PC-9 (cell line): ENCODE measurements around the gene SMC3. TPM values are rescaled to one million over a fixed set of nuclear protein-coding genes. Genes with fewer than 3 reads are reported as not detected.

ENCODE experiments used
- BruUV-seq: library from RNA; stranded (reverse); fragments of 400-500 nt; replicated peaks from 2 replicates; lab custom pipeline; 2021; lab: Mats Ljungman, UMichigan
- CTCF ChIA-PET: fragments of 300-600 bp; sonication (Branson Sonifier 250); formaldehyde crosslinking; loops from one replicate; lab custom pipeline; 2022; ENCODE audit warnings: antibody characterized with exemption; lab: Charles Lee
- POLR2A ChIA-PET: fragments of 300-600 bp; sonication (Branson Sonifier 250); formaldehyde crosslinking; loops from one replicate; lab custom pipeline; 2022; ENCODE audit warnings: antibody characterized with exemption; ENCODE audit not compliant: unreplicated experiment; lab: Charles Lee
- DNase-seq, 2 experiments: peaks; one replicate each; pipeline versions ENCODE4 v3.0.0 to v3.0.0-alpha.2; 2015 to 2022; ENCODE audit warnings: mixed read lengths in 1 of 2
- H2AFZ ChIP-seq: fragments of 200-600 bp; sonication (generic); 2 replicates; pipeline ENCODE4 v1.8.1; 2017; ENCODE audit warnings: antibody characterized with exemption
- H3F3A ChIP-seq: fragments of 200-600 bp; sonication (generic); 2 replicates; pipeline ENCODE4 v1.8.1; 2017; ENCODE audit warnings: antibody characterized with exemption, mild to moderate bottlenecking, low read depth; ENCODE audit not compliant: insufficient read depth
- H3K27ac ChIP-seq: fragments of 200-600 bp; sonication (generic); 2 replicates; pipeline ENCODE4 v1.6.1; 2016; ENCODE audit warnings: mixed run types
- H3K27me3 ChIP-seq: fragments of 200-600 bp; sonication (generic); 2 replicates; pipeline ENCODE4 v1.6.1; 2016; ENCODE audit warnings: low read depth, mixed run types; ENCODE audit not compliant: insufficient read depth
- H3K36me3 ChIP-seq: fragments of 200-600 bp; sonication (generic); 2 replicates; pipeline ENCODE4 v1.6.1; 2016; ENCODE audit warnings: low read depth, mixed run types
- H3K4me1 ChIP-seq: fragments of 200-600 bp; sonication (generic); replicated peaks from 2 replicates; pipeline ENCODE4 v1.6.1; 2016; ENCODE audit warnings: mixed run types; ENCODE audit not compliant: insufficient read depth
- H3K4me2 ChIP-seq: fragments of 200-600 bp; sonication (generic); 2 replicates; pipeline ENCODE4 v1.6.1; 2017; ENCODE audit warnings: mixed run types
- H3K4me3 ChIP-seq: fragments of 200-600 bp; sonication (generic); 2 replicates; pipeline ENCODE4 v1.6.1; 2016; ENCODE audit warnings: mixed run types
- H3K79me2 ChIP-seq: fragments of 200-600 bp; sonication (generic); 2 replicates; pipeline ENCODE4 v1.6.1; 2017; ENCODE audit warnings: low read depth, mixed run types
- H3K9me2 ChIP-seq: fragments of 200-600 bp; sonication (generic); 2 replicates; pipeline ENCODE4 v1.8.1; 2017; ENCODE audit warnings: mild to moderate bottlenecking; ENCODE audit not compliant: insufficient read depth
- H3K9me3 ChIP-seq: fragments of 200-600 bp; sonication (generic); 2 replicates; pipeline ENCODE4 v1.8.1; 2016; ENCODE audit warnings: low read depth; ENCODE audit not compliant: insufficient read depth
- H4K20me1 ChIP-seq: fragments of 200-600 bp; sonication (generic); 2 replicates; pipeline ENCODE4 v1.8.1; 2017; ENCODE audit not compliant: insufficient read depth
- CTCF ChIP-seq: fragments of 200-600 bp; sonication (generic); conservative IDR thresholded peaks from 2 replicates; pipeline ENCODE4 v1.6.1; 2017; ENCODE audit warnings: mixed run types, antibody characterized with exemption, mild to moderate bottlenecking, moderate library complexity
- EZH2 ChIP-seq: fragments of 200-600 bp; sonication (generic); IDR thresholded peaks from 2 replicates; pipeline ENCODE4 v1.8.0; 2017; ENCODE audit warnings: antibody characterized with exemption, low read depth
- intact Hi-C: fragments of 100-400 bp; cut with micrococcal nuclease; formaldehyde crosslinking; loops from one replicate; pipeline ENCODE4 v1.10.0; 2022; ENCODE audit not compliant: unreplicated experiment
- total RNA-seq: library from RNA; stranded (reverse); gene quantifications from 2 replicates; pipeline ENCODE4 v1.2.3, GENCODE V29; 2021

SMC3 gene
- total RNA-seq, 1 experiment from 2014 or later = 31.2 TPM

DNA sequence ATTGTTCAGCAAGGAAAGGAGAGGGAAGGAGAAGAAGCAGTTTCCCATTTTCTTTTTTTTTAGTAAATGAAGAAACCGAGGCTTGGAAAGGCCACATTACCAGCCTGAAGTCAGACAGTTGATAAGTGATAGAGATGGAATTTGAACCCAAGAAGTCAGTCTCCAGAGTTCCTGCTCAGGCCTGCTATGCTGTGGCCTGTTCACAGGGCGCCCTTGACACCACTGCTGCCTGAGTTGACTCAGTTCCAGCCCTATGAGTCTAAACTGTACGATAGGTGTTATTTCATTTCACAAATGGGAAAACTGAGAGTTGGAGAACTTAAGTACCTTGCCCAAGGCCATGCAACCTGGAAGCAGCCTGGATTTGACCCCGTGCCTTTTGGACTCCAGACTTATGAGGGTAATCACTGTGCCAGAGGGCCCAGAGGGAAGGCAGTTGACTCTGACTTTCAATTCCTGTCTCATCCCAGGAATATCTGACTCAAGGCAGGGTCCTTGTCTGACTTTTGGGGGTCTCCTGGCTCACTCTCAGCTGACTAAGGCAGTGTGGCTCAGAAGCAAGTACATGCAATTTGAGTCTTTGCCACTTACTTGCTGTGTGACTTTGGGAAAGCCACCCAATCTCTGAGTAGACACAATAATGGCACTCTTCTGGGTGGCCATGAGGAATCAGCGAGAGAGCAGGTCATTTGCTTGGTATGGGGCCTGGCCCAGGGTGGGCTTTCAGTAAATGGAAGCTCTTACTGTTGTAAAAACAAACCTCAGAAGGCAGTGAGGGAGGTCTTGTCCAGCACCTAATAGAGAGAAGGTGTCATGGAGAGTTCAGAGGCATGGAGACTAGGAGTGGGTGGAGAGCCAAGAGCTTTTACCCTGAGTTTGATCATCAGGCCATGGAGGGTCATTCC, 58.7 kb downstream of the SMC3 start:
- peaks cover 10% of the 10 kb centered on the region for H3K4me1 ChIP-seq
- peaks cover 12% of the 10 kb centered on the region for H3F3A ChIP-seq
- ChIA-PET CTCF (no interaction called here), POLR2A (no interaction called here)
- TF ChIP-seq CTCF = no peak
- TF ChIP-seq EZH2 = no peak
- no peak overlapping the region for H3K4me3 ChIP-seq
- H3K36me3 ChIP-seq = no peaks in the 10 kb centered on the region
- no peaks in the 10 kb centered on the region for H3K27me3 ChIP-seq
- no peaks in the 10 kb centered on the region for H3K9me2 ChIP-seq
- intact Hi-C loops = no loop called here
- H3K79me2 ChIP-seq = no peaks in the 10 kb centered on the region
- no TSS peak for BruUV-seq
- DNase-seq = no peak
- no peaks in the 10 kb centered on the region for H4K20me1 ChIP-seq
- no peaks in the 10 kb centered on the region for H3K9me3 ChIP-seq
- no peak overlapping the region for H2AFZ ChIP-seq
- H3K27ac ChIP-seq = no peak overlapping the region
- no peak overlapping the region for H3K4me2 ChIP-seq

- ChIA-PET POLR2A (no interaction called here), CTCF (no interaction called here)
- no peak for DNase-seq
- Histone ChIP-seq H3K36me3 (no peaks in the 10 kb centered on the region), H3K9me3 (no peaks in the 10 kb centered on the region), H3K9me2 (no peaks in the 10 kb centered on the region), H3K4me3 (no peak overlapping the region), H3K4me2 (no peak overlapping the region), H3F3A (peaks cover 12% of the 10 kb centered on the region), H3K27ac (no peak overlapping the region), H2AFZ (no peak overlapping the region), H4K20me1 (no peaks in the 10 kb centered on the region), H3K27me3 (no peaks in the 10 kb centered on the region), H3K4me1 (peaks cover 10% of the 10 kb centered on the region), H3K79me2 (no peaks in the 10 kb centered on the region)
- no TSS peak for BruUV-seq
- TF ChIP-seq CTCF (no peak), EZH2 (no peak)
- intact Hi-C loops = no loop called here
Measured at GRCh38 chr10:110628161-110628560, 60.7 kb downstream of the SMC3 start.

DNA sequence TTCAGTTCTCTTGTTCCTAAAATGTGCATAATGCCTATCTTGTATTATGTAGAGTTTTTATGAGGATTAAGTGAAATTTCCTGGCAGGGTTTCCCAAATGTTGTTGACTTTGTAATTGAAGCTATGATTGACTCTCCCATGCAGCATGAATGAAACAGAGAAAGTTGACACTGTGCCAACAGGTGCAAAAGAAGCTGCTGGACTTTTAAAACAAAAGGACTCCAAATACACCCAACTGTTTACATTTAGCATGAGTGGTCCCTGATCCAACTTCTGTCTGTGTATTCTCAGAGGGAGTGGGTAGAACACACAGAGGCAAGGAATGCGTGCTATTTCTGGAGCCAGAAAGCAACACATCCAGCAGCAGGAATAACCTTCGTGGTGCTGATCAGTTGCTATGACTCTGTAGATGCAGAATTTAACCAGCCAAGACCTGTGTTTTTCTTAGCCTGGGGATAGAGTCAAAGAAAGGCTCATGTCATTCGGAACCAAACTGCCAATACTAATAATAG, 62.2 kb downstream of the SMC3 start:
- no peaks in the 10 kb centered on the region for H3K27me3 ChIP-seq
- peaks cover 10% of the 10 kb centered on the region for H3K4me1 ChIP-seq
- intact Hi-C loops = no loop called here
- no peak overlapping the region for H3K4me3 ChIP-seq
- no TSS peak for BruUV-seq
- H3K36me3 ChIP-seq = no peaks in the 10 kb centered on the region
- no peaks in the 10 kb centered on the region for H3K9me3 ChIP-seq
- CTCF ChIA-PET = interaction anchor here (0.7 kb wide), 1 partner anchor 130 kb away, joined by 3 read pairs; no protein-coding TSS in a partner anchor
- no peak overlapping the region for H3K27ac ChIP-seq
- H4K20me1 ChIP-seq = no peaks in the 10 kb centered on the region
- peak; percentile 56 to 93 for DNase-seq
- no peak overlapping the region for H2AFZ ChIP-seq
- H3K9me2 ChIP-seq = no peaks in the 10 kb centered on the region
- POLR2A ChIA-PET = interaction anchor here (0.6 to 0.8 kb wide), 3 partner anchors 289 to 753 kb away, joined by 3 to 9 read pairs (median 6); no protein-coding TSS in a partner anchor
- no peak for TF ChIP-seq EZH2
- no peak for TF ChIP-seq CTCF
- peak overlapping the region; percentile 55 for H3K4me2 ChIP-seq
- no peaks in the 10 kb centered on the region for H3K79me2 ChIP-seq
- peaks cover 12% of the 10 kb centered on the region for H3F3A ChIP-seq
